ENCODE data around the gene PITPNM2.

The PITPNM2 gene

DNA sequence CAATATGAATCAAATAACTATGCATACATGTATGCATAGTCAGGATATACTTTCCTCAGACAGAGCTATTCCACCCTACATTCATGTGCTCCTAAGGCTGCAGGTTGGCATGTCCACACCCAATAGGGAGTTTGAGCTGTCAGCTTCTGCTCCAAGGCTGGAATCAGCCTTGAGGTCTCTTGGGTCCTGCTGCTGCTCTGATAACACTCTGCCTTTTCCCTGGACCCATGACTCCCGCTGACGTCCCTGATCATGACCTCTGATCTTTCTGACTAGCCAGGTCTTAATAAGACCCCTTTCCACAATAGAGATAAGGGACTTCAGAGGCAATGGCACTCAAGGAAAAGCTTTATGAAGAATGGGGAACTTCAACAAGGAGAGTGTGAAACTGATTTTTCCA, 5.7 kb downstream of the PITPNM2 start:
- no peak for DNase-seq

GRCh38 chr12:123143736-123144461, 7.0 kb downstream of the PITPNM2 start:
- DNase-seq = no peak

DNA sequence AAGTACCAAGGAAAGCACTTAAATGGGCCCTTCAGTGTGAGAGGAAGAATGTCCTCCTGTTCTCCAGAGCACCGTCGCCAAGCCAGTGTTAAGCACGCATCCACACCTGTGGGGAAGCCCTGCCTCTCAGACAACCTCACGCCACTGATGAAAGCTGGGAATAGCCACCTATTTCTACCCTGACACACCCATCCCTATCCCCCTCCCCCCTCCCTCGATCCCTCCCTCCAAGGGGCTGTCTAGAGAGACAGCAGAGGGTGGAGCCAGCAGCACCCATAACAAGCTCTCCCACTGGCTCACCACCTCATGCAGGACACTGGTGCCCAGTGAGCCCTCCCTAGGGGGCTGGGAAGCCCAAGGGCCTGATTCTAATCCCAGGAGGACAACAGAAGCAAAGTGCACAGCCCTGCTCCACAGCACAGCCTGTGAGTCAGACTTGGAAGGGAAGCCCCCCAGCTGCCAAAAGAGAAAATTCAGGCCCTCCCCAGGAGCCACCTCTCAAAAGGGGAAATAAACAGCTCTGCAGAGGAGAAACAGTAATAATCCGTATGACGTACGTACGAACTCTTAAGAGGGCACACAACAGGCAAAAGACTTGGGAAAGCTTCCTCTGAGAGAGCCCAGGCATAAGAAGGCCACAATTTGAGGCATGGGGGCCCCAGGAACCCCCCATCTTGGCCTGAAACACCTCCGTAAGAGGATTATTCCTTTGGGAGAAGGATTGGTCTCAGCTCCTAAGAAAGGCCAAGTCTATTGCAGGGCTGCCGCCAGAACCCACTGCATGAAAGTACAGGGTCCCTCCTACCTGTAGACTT, 7.8 kb downstream of the PITPNM2 start:
- DNase-seq = peak in 3 of 56 donors; percentile 14 to 20 (median 16)

DNA sequence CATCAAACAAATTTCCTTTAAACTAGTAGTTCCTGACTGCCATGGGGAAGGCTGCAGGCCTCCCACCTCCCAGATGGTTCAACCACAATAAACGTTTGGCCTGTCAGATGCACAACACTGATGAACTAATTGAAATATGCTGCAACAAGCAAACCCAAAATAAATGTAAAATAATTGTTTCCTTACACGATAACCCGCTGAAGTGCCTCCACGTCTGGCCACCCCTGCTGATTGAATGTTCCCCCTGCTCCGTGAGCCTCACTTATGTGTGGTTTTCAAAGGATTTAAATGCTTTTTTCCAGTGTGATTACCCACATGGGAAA, 8.4 kb downstream of the PITPNM2 start:
- no peak for DNase-seq

GRCh38 chr12:123141615-123142517, 9.0 kb downstream of the PITPNM2 start:
- DNase-seq = peak in 3 of 56 donors; percentile 8 to 24 (median 11)

DNA sequence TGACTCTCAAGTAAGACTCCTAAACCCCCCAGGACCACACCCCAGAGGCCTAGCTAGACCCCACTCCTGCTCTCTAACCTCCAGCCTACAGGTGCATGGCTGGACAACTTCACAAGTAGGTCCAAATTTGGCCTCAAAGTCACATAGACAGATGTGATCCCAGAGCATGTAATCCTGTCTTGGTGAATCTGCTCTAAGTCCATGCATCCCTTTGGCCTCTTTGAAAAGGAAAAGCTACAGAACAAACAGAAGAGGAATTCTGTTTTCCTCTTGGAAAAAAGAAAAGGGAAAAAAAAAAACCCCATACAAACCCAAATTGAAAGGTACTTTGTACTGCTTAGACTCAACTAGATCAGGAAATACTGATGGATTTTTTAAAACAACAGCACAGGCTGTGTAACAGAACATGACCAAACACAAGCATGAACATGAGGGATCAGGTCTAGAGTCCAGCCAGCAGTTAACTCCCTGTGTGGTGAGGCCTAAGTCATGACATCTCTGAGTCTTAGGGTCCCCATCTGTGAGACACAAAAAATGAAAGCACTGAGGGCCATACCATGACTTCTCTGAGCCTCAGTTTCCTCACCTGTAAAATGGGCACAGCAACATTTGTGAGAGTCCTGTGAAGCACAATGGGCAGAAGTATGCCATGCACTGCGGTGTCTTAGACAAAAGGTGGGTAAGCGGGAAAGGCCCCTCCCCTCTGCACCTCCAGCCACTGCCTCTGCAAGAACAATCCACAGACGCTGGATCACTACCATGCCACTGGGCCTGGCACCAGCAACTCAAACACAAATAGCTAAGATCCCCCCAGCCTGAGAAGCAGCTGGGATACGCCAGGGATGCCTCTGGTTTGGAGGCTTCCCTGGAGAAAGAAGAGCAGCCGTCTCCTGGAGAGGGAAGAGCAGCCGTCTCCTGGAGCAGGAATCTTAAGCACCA, 9.9 kb downstream of the PITPNM2 start:
- DNase-seq = no peak

- no peak for DNase-seq
These were observed 10.8 kb downstream of the PITPNM2 start for GRCh38 chr12:123139926-123140675.

DNA sequence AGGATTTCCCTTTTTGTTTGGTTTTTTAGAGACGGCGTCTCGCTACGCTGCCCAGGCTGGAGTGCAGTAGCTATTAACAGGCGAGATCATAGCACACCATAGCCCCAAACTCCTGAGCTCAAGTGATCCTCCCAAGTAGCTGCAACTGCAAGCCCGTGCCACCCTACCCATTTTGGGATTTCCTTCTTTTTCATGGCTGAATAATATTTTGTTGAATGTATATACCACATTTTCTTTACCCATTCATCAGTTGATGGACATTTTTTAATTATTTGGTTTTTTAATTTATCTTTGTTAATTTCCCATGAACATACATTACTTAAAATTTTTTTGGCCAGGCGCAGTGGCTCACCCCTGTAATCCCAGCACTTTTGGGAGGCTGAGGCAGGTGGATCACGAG, 15.2 kb downstream of the PITPNM2 start:
- no peak for DNase-seq

DNA sequence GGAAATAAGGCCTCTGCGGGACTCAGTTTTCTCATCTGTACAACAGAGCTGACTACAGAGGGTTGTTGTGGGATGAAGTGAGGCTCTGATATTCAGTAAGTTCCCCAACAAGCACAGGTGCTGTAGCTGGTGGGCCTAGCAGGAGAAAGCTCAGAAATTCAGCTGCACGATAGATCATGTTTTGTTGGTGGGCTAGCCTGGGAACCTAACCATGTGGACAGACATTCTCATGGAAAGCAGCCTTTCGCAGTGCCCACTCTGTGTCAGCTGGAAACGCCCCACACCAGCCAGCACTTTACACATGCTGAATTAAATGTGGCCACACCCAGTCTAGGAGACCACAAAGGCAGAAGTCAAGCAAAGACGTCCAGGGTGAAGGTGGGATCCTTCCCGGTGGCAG, 16.1 kb downstream of the PITPNM2 start:
- DNase-seq = no peak

- DNase-seq = no peak
These were observed 16.6 kb downstream of the PITPNM2 start for GRCh38 chr12:123134271-123134671.

DNA sequence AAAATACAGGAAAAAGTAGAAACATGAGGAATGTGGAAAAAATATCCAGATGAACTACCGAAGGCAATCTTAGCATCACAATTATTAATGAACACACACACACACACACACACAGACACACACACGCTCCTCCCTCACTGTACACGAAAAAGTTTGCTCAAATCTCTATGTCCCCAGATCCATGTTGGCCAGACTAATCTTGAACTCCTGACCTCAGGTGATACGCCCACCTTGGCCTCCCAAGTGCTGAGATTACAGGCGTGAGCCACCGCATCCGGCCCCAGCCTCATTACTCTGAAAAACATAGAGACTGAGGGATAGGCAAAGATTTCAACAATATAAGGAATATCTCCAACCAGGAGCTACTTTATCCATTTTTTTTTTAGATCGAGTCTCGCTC, 17.2 kb downstream of the PITPNM2 start:
- DNase-seq = no peak

- DNase-seq = no peak
These were observed 17.8 kb downstream of the PITPNM2 start for GRCh38 chr12:123132951-123133619.

DNA sequence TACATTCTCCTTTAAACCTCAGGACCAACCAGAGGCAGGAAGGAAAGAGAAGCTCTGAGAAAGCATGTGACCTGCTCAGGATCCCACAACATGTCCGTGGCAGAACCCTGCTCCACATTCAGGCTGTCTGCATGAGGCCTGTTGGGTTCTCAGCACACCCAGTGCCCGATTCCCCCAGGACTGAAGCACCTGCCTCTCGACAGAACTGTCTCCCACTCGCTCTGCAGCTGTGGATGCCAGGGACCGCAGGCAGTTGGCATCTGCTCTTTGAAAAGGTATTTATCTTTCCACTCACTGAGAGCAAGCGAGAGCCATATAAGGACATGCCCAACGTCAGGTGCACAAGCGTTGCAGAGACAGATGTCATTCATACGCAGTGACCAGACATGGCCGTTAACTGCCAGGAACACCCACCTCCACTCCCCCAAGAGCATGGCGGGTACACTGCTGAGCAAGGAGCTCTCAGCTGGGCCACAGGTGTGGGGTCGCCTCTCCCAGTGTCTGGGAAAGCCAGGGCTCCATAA, 18.9 kb downstream of the PITPNM2 start:
- DNase-seq = peak in 2 of 56 donors; percentile 19

GRCh38 chr12:123131291-123131832, 19.5 kb downstream of the PITPNM2 start:
- DNase-seq = no peak

DNA sequence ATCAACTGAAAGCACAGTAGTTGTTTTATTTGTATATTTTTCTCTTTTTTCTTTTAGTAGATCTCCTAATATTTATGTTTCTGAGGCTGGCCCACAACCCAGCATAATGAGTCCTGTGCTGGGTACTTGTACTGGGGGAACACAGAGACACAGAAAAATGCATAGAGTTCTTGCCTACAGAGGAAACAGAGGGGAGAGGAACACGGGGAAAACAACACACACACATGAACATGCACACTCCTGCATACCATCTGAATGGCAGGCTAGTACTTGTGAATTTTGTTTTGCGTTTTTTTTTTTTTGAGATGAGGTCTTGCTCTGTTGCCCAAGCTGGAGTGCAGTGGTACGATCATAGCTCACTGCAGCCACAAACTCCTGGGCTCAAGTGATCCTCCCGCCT, 21.3 kb downstream of the PITPNM2 start:
- no peak for DNase-seq

- no peak for DNase-seq
These were observed 23.8 kb downstream of the PITPNM2 start for GRCh38 chr12:123127182-123127495.

GRCh38 chr12:123126294-123127181, 24.4 kb downstream of the PITPNM2 start:
- peak in 4 of 56 donors; percentile 13 to 57 (median 22) for DNase-seq

- no peak for DNase-seq
These were observed 28.3 kb downstream of the PITPNM2 start for GRCh38 chr12:123122626-123123025.

All from nucleus accumbens (tissue), 56 donors.